ENCODE data around the gene LAMB3. TPM values are rescaled to one million over a fixed set of nuclear protein-coding genes. Genes with fewer than 3 reads are reported as not detected.

LAMB3 gene
- total RNA-seq, 1 experiment from 2014 or later: 473 TPM

DNA sequence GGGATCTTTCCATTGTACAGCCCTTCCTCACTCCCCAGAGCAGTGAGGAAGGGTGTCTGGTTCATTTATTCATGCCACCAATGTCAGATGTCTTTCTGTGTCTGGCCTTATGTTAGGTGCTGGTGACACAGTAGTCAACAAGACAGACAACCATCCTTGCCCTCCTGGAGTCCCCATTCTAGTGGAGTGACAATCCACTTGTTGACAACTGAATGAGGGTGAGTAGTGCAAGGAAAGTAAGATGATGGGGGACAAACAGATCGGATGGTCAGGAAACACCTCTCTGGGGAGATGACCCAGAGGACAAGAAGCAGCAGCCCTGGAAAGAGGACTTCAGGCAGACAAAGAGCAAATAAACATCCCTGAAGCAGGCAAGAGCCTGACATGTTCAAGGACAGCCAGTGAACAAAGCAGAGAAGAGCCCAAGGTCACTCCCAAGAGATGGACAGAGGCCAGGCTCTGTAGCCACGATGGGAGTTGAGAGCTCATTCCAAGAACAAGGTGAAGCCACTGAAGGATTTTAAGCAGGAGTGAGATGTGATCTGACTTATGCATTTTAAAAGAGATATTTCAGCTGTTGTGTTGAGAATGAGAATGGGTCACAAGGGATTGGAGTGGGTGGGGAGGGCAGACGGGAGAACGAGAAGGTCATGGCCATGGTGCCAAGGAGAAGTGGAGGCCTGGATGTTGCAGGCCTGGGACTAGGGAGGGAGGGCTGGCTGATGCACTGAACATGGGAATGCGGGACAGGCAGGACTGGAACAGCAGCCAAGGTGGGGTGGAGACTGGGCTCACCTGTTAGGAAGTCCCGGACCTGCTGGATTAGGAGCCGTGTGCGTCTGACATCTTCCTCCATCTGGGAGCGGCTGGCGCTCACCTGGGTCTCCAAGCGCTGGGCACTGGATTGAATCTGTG, 30.2 kb downstream of the LAMB3 start:
- H3K4me2 ChIP-seq (ENCODE audit: low read length): no peak overlapping the region
- H4K20me1 ChIP-seq (ENCODE audit: low read length): peaks cover 56% of the 10 kb centered on the region
- ChIA-PET CTCF (no interaction called here), POLR2A (ENCODE audit: unreplicated experiment) (no interaction called here)
- H3K4me3 ChIP-seq (ENCODE audit: low read length): no peak overlapping the region
- peaks cover 13% of the 10 kb centered on the region for H3F3A ChIP-seq (ENCODE audit: low read length, unreplicated experiment)
- ATAC-seq (no peak), DNase-seq (no peak)
- H3K27ac ChIP-seq (ENCODE audit: low read length): no peak overlapping the region
- no peaks in the 10 kb centered on the region; the same call in 1 of the 2 replicates for H3K79me2 ChIP-seq (ENCODE audit: low read length)
- intact Hi-C loops (cut with micrococcal nuclease): loop anchor here (2.0 kb wide), 1 partner anchor 19 kb away; no protein-coding TSS in a partner anchor
- peaks cover 100% of the 10 kb centered on the region for H3K36me3 ChIP-seq (ENCODE audit: low read depth, low read length)
- no peaks in the 10 kb centered on the region for H3K9me2 ChIP-seq (replicated peaks; ENCODE audit: low read length)
- no peak overlapping the region for H2AFZ ChIP-seq (ENCODE audit: low read length)
- no TSS peak for BruUV-seq (replicated peaks)
- no peaks in the 10 kb centered on the region for H3K27me3 ChIP-seq (ENCODE audit: low read length)
- H3K9me3 ChIP-seq (ENCODE audit: low read length): no peaks in the 10 kb centered on the region
- no peaks in the 10 kb centered on the region for H3K4me1 ChIP-seq (ENCODE audit: insufficient read depth, low read length)
- H3K9ac ChIP-seq (ENCODE audit: low read length): no peak overlapping the region
- TF ChIP-seq CTCF (conservative IDR thresholded peaks at IDR 0.05; ENCODE audit: low read depth, low read length) (no peak), EZH2 (IDR thresholded peaks at IDR 0.05; ENCODE audit: low read length, unreplicated experiment) (no peak), EZH2phosphoT487 (IDR thresholded peaks at IDR 0.05; ENCODE audit: borderline replicate concordance, low read length) (no peak)

DNA sequence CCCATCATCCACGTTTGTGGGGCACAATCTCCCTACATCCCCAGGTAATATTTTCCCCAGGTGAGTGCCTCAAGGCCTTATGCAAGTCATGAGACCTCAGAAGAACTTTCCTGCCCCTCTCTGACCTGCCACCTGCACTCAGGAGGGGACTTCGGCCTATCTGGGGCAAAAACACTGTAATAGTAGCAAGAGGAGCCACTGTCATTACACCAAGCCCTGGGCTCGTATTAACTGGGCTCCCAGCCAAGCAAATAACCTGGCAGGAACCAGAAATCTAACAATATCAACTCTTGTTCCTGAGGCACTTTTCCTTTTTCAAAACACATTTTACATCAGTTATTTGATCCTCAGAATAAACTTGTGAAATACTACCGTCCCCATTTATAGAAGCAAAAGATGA, 30.9 kb downstream of the LAMB3 start:
- Histone ChIP-seq H3K9me3 (ENCODE audit: low read length) (no peaks in the 10 kb centered on the region), H3K4me3 (ENCODE audit: low read length) (no peak overlapping the region), H3K27ac (ENCODE audit: low read length) (no peak overlapping the region), H3K27me3 (ENCODE audit: low read length) (no peaks in the 10 kb centered on the region), H3K4me2 (ENCODE audit: low read length) (no peak overlapping the region), H3K4me1 (ENCODE audit: insufficient read depth, low read length) (no peaks in the 10 kb centered on the region), H3K9me2 (replicated peaks; ENCODE audit: low read length) (no peaks in the 10 kb centered on the region), H3K79me2 (ENCODE audit: low read length) (no peaks in the 10 kb centered on the region; the same call in 1 of the 2 replicates), H3K9ac (ENCODE audit: low read length) (no peak overlapping the region), H2AFZ (ENCODE audit: low read length) (no peak overlapping the region), H4K20me1 (ENCODE audit: low read length) (peaks cover 52% of the 10 kb centered on the region), H3F3A (ENCODE audit: low read length, unreplicated experiment) (peaks cover 13% of the 10 kb centered on the region), H3K36me3 (ENCODE audit: low read depth, low read length) (peaks cover 100% of the 10 kb centered on the region)
- DNase-seq (no peak), ATAC-seq (0 out of 2 replicates have a peak, but pooled peaks have one; percentile 15)
- no TSS peak for BruUV-seq (replicated peaks)
- POLR2A ChIA-PET (ENCODE audit: unreplicated experiment): no interaction called here
- TF ChIP-seq CTCF (conservative IDR thresholded peaks at IDR 0.05; ENCODE audit: low read depth, low read length) (no peak), EZH2phosphoT487 (IDR thresholded peaks at IDR 0.05; ENCODE audit: borderline replicate concordance, low read length) (no peak), EZH2 (IDR thresholded peaks at IDR 0.05; ENCODE audit: low read length, unreplicated experiment) (no peak)
- CTCF ChIA-PET: no interaction called here
- intact Hi-C loops (cut with micrococcal nuclease): loop anchor here (2.0 kb wide), 1 partner anchor 18 kb away; no protein-coding TSS in a partner anchor

DNA sequence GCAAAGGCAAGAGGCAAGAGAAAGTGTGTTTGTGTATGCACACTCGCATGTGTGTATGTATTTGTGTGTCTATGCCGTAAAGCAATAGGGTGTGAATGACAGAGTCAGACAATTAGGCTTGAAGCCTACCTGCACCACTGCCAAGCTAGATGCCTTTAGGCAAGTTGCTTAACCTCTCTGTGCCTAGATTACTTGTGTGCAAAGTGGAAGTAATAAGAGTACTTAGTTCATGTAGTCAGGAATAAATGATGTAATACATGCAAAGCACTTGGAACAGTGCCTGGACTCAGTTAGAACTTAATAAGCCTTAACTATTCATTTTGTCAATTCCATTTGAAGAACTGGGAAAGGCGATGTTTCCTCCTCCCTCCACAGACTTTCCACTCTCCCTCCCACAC, 31.7 kb downstream of the LAMB3 start:
- no peaks in the 10 kb centered on the region for H3K9me2 ChIP-seq (replicated peaks; ENCODE audit: low read length)
- no peak overlapping the region for H3K4me3 ChIP-seq (ENCODE audit: low read length)
- H3K9me3 ChIP-seq (ENCODE audit: low read length): no peaks in the 10 kb centered on the region
- intact Hi-C loops (cut with micrococcal nuclease): loop anchor here (2.0 kb wide), 1 partner anchor 18 kb away; no protein-coding TSS in a partner anchor
- peaks cover 100% of the 10 kb centered on the region for H3K36me3 ChIP-seq (ENCODE audit: low read depth, low read length)
- H2AFZ ChIP-seq (ENCODE audit: low read length): no peak overlapping the region
- ATAC-seq: no peak
- DNase-seq: no peak
- no TSS peak for BruUV-seq (replicated peaks)
- no peak overlapping the region for H3K9ac ChIP-seq (ENCODE audit: low read length)
- H3K27me3 ChIP-seq (ENCODE audit: low read length): no peaks in the 10 kb centered on the region
- ChIA-PET CTCF (interaction anchor here (1.0 kb wide), 1 partner anchor 51 kb away, joined by 4 read pairs; no protein-coding TSS in a partner anchor), POLR2A (ENCODE audit: unreplicated experiment) (no interaction called here)
- H3K27ac ChIP-seq (ENCODE audit: low read length): no peak overlapping the region
- H3K79me2 ChIP-seq (ENCODE audit: low read length): no peaks in the 10 kb centered on the region; the same call in 1 of the 2 replicates
- no peaks in the 10 kb centered on the region for H3K4me1 ChIP-seq (ENCODE audit: insufficient read depth, low read length)
- H4K20me1 ChIP-seq (ENCODE audit: low read length): peaks cover 45% of the 10 kb centered on the region
- peaks cover 19% of the 10 kb centered on the region for H3F3A ChIP-seq (ENCODE audit: low read length, unreplicated experiment)
- TF ChIP-seq CTCF (conservative IDR thresholded peaks at IDR 0.05; ENCODE audit: low read depth, low read length) (no peak), EZH2 (IDR thresholded peaks at IDR 0.05; ENCODE audit: low read length, unreplicated experiment) (no peak), EZH2phosphoT487 (IDR thresholded peaks at IDR 0.05; ENCODE audit: borderline replicate concordance, low read length) (no peak)
- H3K4me2 ChIP-seq (ENCODE audit: low read length): no peak overlapping the region

Measured in PC-3 (cell line).